GM21367 (cell line): ENCODE measurements around the gene DLG3.
"Not testable (repeated sequence)": the region's sequence is repeated elsewhere in the genome, so short reads cannot be mapped to it uniquely, and the experiment has no call there.

Source experiments
- ATAC-seq: cut with Tn5 transposase; IDR thresholded peaks from one replicate; pipeline ENCODE4 v1.9.1; 2021; ENCODE audit not compliant: unreplicated experiment

The DLG3 gene

GRCh38 chrX:70444326-70444945, at the start of gene DLG3:
Gene DLG3 (plus strand): TSS chrX:70444835. CDS start chrX:70445202, 367 bp downstream.
- ATAC-seq = no peak

GRCh38 chrX:70398899-70399298, 45.7 kb upstream of the DLG3 start:
- no peak for ATAC-seq

- not testable (repeated sequence) for ATAC-seq
Measured at GRCh38 chrX:70400181-70400580, 44.5 kb upstream of the DLG3 start.

GRCh38 chrX:70402721-70403120, 41.9 kb upstream of the DLG3 start:
- ATAC-seq = no peak

GRCh38 chrX:70405003-70405402, 39.6 kb upstream of the DLG3 start:
- no peak for ATAC-seq

GRCh38 chrX:70410921-70411320, 33.7 kb upstream of the DLG3 start:
- ATAC-seq = no peak

GRCh38 chrX:70411475-70411874, 33.2 kb upstream of the DLG3 start:
- ATAC-seq = no peak

- ATAC-seq = no peak
Measured at GRCh38 chrX:70421618-70422017, 23.0 kb upstream of the DLG3 start.

- ATAC-seq = no peak
Measured at GRCh38 chrX:70422851-70423341, 21.7 kb upstream of the DLG3 start, which contains the start of gene GDPD2. Gene GDPD2 (plus strand): TSS chrX:70423314. CDS start chrX:70424985, 1,671 bp downstream.

- ATAC-seq = no peak
Measured at GRCh38 chrX:70423936-70424675, 20.5 kb upstream of the DLG3 start.

- no peak for ATAC-seq
Measured at GRCh38 chrX:70424801-70425200, 19.8 kb upstream of the DLG3 start.

- no peak for ATAC-seq
Measured at GRCh38 chrX:70426286-70427278, 18.1 kb upstream of the DLG3 start.

- no peak for ATAC-seq
Measured at GRCh38 chrX:70427365-70427764, 17.3 kb upstream of the DLG3 start.

- ATAC-seq = no peak
Measured at GRCh38 chrX:70429759-70430158, 14.9 kb upstream of the DLG3 start.

GRCh38 chrX:70432936-70433847, 11.4 kb upstream of the DLG3 start:
- no peak for ATAC-seq

GRCh38 chrX:70433848-70434351, 10.7 kb upstream of the DLG3 start:
- ATAC-seq = peak; percentile 50

GRCh38 chrX:70434352-70434866, 10.2 kb upstream of the DLG3 start:
- ATAC-seq = peak; percentile 41

GRCh38 chrX:70434914-70435586, 9.6 kb upstream of the DLG3 start:
- no peak for ATAC-seq

- no peak for ATAC-seq
Measured at GRCh38 chrX:70436343-70436742, 8.3 kb upstream of the DLG3 start.
